HCEC 1CT (cell line): Measurements from ENCODE around the gene PRICKLE3.
"Not testable (repeated sequence)": the region's sequence is repeated elsewhere in the genome, so short reads cannot be mapped to it uniquely, and the experiment has no call there.

Source experiments
- DNase-seq: peaks from one replicate; pipeline ENCODE4 v3.0.0-alpha.2; 2017

Gene PRICKLE3

GRCh38 chrX:49155900-49156837 lies 30.0 kb downstream of the PRICKLE3 start:
- peak; percentile 83 for DNase-seq

- peak; percentile 73 for DNase-seq
Measured at GRCh38 chrX:49155243-49155899, 30.8 kb downstream of the PRICKLE3 start.

GRCh38 chrX:49153467-49153866 lies 32.7 kb downstream of the PRICKLE3 start:
- no peak for DNase-seq

GRCh38 chrX:49149291-49149690 lies 36.9 kb downstream of the PRICKLE3 start:
- not testable (repeated sequence) for DNase-seq

- DNase-seq = not testable (repeated sequence)
Measured at GRCh38 chrX:49148390-49149100, 37.6 kb downstream of the PRICKLE3 start.

GRCh38 chrX:49147936-49148335 lies 38.2 kb downstream of the PRICKLE3 start:
- DNase-seq = no peak

- DNase-seq = no peak
Measured at GRCh38 chrX:49147282-49147681, 38.9 kb downstream of the PRICKLE3 start.

- DNase-seq = not testable (repeated sequence)
Measured at GRCh38 chrX:49143154-49143553, 43.0 kb downstream of the PRICKLE3 start.

GRCh38 chrX:49142264-49142663 lies 43.9 kb downstream of the PRICKLE3 start:
- DNase-seq = not testable (repeated sequence)

- DNase-seq = no peak
Measured at GRCh38 chrX:49139713-49140112, 46.5 kb downstream of the PRICKLE3 start.

GRCh38 chrX:49137492-49137891 lies 48.7 kb downstream of the PRICKLE3 start:
- DNase-seq = no peak

GRCh38 chrX:49133759-49134158 lies 52.4 kb downstream of the PRICKLE3 start:
- no peak for DNase-seq

- DNase-seq = not testable (repeated sequence)
Measured at GRCh38 chrX:49132275-49132674, 53.9 kb downstream of the PRICKLE3 start.

- no peak for DNase-seq
Measured at GRCh38 chrX:49129427-49129826, 56.7 kb downstream of the PRICKLE3 start.

- not testable (repeated sequence) for DNase-seq
Measured at GRCh38 chrX:49127742-49128258, 58.4 kb downstream of the PRICKLE3 start.
